Measurements from ENCODE around the gene CFAP107.

Gene CFAP107

GRCh38 chr1:12745126-12745991 lies 641 bp upstream of the CFAP107 start:
- DNase-seq: no peak

- DNase-seq: no peak
These were observed 2.9 kb downstream of the CFAP107 start for GRCh38 chr1:12748778-12749355.

- no peak for DNase-seq
These were observed 8.7 kb downstream of the CFAP107 start for GRCh38 chr1:12754738-12755137.

- no peak for DNase-seq
These were observed 10.3 kb downstream of the CFAP107 start for GRCh38 chr1:12756273-12756672.

- no peak for DNase-seq
These were observed 10.9 kb downstream of the CFAP107 start for GRCh38 chr1:12756768-12757413.

GRCh38 chr1:12757836-12758235 lies 11.8 kb downstream of the CFAP107 start:
- DNase-seq: no peak

GRCh38 chr1:12760256-12760795 lies 14.3 kb downstream of the CFAP107 start:
- no peak for DNase-seq

GRCh38 chr1:12761781-12762180 lies 15.8 kb downstream of the CFAP107 start:
- no peak for DNase-seq

GRCh38 chr1:12762766-12763165 lies 16.8 kb downstream of the CFAP107 start:
- DNase-seq: no peak

- no peak for DNase-seq
These were observed 17.5 kb downstream of the CFAP107 start for GRCh38 chr1:12763479-12763878.

- DNase-seq: no peak
These were observed 18.0 kb downstream of the CFAP107 start for GRCh38 chr1:12764016-12764415.

GRCh38 chr1:12769031-12769430 lies 23.0 kb downstream of the CFAP107 start:
- no peak for DNase-seq

GRCh38 chr1:12769976-12770505 lies 24.0 kb downstream of the CFAP107 start:
- no peak for DNase-seq

GRCh38 chr1:12770620-12771019 lies 24.6 kb downstream of the CFAP107 start:
- DNase-seq: no peak

GRCh38 chr1:12771186-12771585 lies 25.2 kb downstream of the CFAP107 start:
- no peak for DNase-seq

GRCh38 chr1:12772520-12772919 lies 26.5 kb downstream of the CFAP107 start:
- no peak for DNase-seq

GRCh38 chr1:12773438-12773837 lies 27.4 kb downstream of the CFAP107 start, which contains the start of gene PRAMEF12:
PRAMEF12 (plus strand) TSS chr1:12773738; CDS start chr1:12774868, 1,130 bp downstream.
- no peak for DNase-seq

- no peak for DNase-seq
These were observed 28.9 kb downstream of the CFAP107 start for GRCh38 chr1:12774801-12775345.

- no peak for DNase-seq
These were observed 29.4 kb downstream of the CFAP107 start for GRCh38 chr1:12775443-12775842.

- DNase-seq: no peak
These were observed 31.0 kb downstream of the CFAP107 start for GRCh38 chr1:12776801-12777557.

- no peak for DNase-seq
These were observed 32.1 kb downstream of the CFAP107 start for GRCh38 chr1:12778061-12778460.

- DNase-seq: no peak
These were observed 32.9 kb downstream of the CFAP107 start for GRCh38 chr1:12778907-12779306.
